Spleen (tissue), 11 donors: ENCODE data around the gene RET. TPM values are rescaled to one million over a fixed set of nuclear protein-coding genes. Genes with fewer than 3 reads are reported as not detected.

Source experiments
- DNase-seq: peaks from one replicate; pipeline ENCODE4 v3.0.0-alpha.2; 2020
- H3K27ac ChIP-seq, 8 donors: fragments of 200-600 bp; sonication (generic) in 7 of 8; 1 replicate in 4 of 8; 2 replicates in 4 of 8; pipeline versions ENCODE4 v1.5.0 to v1.8.0; 2016 to 2021; ENCODE audit warnings: inconsistent platforms in 4 of 8, mild to moderate bottlenecking in 4 of 8, moderate library complexity in 1 of 8
- H3K27me3 ChIP-seq, 7 donors: fragments of 200-600 bp; sonication (generic) in 6 of 7; replicated peaks in 1 of 7; 1 replicate in 4 of 7; 2 replicates in 3 of 7; pipeline versions ENCODE4 v1.5.0 to v1.8.0; 2016 to 2021; ENCODE audit warnings: inconsistent platforms in 3 of 7, mild to moderate bottlenecking in 1 of 7
- H3K36me3 ChIP-seq, 6 donors: fragments of 200-600 bp; sonication (generic) in 5 of 6; 1 replicate in 4 of 6; 2 replicates in 2 of 6; pipeline versions ENCODE4 v1.5.0 to v1.8.0; 2016 to 2021; ENCODE audit warnings: inconsistent platforms in 2 of 6
- H3K4me1 ChIP-seq, 6 donors: fragments of 200-600 bp; sonication (generic) in 5 of 6; 1 replicate in 3 of 6; 2 replicates in 3 of 6; pipeline versions ENCODE4 v1.5.0 to v1.8.0; 2016 to 2021; ENCODE audit warnings: inconsistent platforms in 3 of 6
- H3K4me3 ChIP-seq, 8 donors: fragments of 200-600 bp; sonication (generic) in 7 of 8; 1 replicate in 4 of 8; 2 replicates in 4 of 8; pipeline versions ENCODE4 v1.5.0 to v1.8.0; 2016 to 2021; ENCODE audit warnings: inconsistent platforms in 4 of 8, mild to moderate bottlenecking in 4 of 8, moderate library complexity in 2 of 8
- H3K9me3 ChIP-seq, 8 donors: fragments of 200-600 bp; sonication (generic) in 7 of 8; 1 replicate in 4 of 8; 2 replicates in 4 of 8; pipeline versions ENCODE4 v1.5.0 to v1.8.0; 2016 to 2021; ENCODE audit warnings: inconsistent platforms in 4 of 8
- CTCF ChIP-seq, 11 experiments: fragments of 200-600 bp in 7 of 11; fragments of 450-650 bp in 4 of 11; sonication (generic) in 4 of 11; IDR thresholded peaks in 8 of 11; conservative IDR thresholded peaks in 3 of 11; 1 replicate in 7 of 11; 2 replicates in 4 of 11; pipeline versions ENCODE4 v1.4.0 to v1.8.0; 2016 to 2021; ENCODE audit warnings: antibody characterized with exemption in 11 of 11, inconsistent platforms in 4 of 11, mild to moderate bottlenecking in 1 of 11
- POLR2A ChIP-seq, 3 donors: fragments of 450-650 bp; IDR thresholded peaks; one replicate each; pipeline ENCODE4 v1.5.1; 2017; ENCODE audit warnings: antibody characterized with exemption in 3 of 3, mild to moderate bottlenecking in 1 of 3
- POLR2AphosphoS5 ChIP-seq, 3 donors: sonication (generic); formaldehyde crosslinking; IDR thresholded peaks; one replicate each; pipeline ENCODE4 v1.5.1; 2017; ENCODE audit warnings: antibody characterized with exemption in 3 of 3
- WGBS, 5 donors: extraction: QIAGEN DNeasy Blood & Tissue Kit in 3 of 5; methylation state at CpG; one replicate each; pipeline versions ENCODE4 v1.1.5 to v1.1.7; 2013 to 2018; 5-methylcytosine and 5-hydroxymethylcytosine counted together
- intact Hi-C: fragments of 100-400 bp; cut with DNase I; formaldehyde crosslinking; loops from one replicate; pipeline ENCODE4 v1.15.0; 2023; ENCODE audit warnings: low total_unique reads
- polyA plus RNA-seq, 3 donors: library from polyadenylated mRNA; stranded (reverse); fragments of 200-250 nt; gene quantifications; one replicate each; pipeline ENCODE4 v1.2.1, GENCODE V29; 2013
- total RNA-seq, 7 donors: library from RNA; depleted of rRNA in 3 of 7; stranded (reverse); fragments of >200 nt in 3 of 7; fragmentation: NEBNext Ultra II Directional in 4 of 7; extraction: Animal tissue kit (Norgen Biotek cat#: 25700) in 4 of 7; gene quantifications; one replicate each; pipeline versions ENCODE4 v1.1.0 to v1.2.1, GENCODE V29; 2016 to 2021
- donor health status: healthy with polysubstance abuse.
- donor health status: DM: no; HTN: no; CAD: no; lungs with moderate emphysema.
- donor health status: DM: no; HTN: no; CAD: no.
- donor health status: Bipolar disorder and iron deficiency.
- donor health status: healthy.
- donor health status: DM: no; HTN: no; CAD: no.
- donor health status: DM: yes; HTN: yes; CAD: no.

The RET gene
- total and polyA plus RNA-seq, 10 donors = 0.02 to 0.54 (median 0.31) TPM; not detected in 2

DNA sequence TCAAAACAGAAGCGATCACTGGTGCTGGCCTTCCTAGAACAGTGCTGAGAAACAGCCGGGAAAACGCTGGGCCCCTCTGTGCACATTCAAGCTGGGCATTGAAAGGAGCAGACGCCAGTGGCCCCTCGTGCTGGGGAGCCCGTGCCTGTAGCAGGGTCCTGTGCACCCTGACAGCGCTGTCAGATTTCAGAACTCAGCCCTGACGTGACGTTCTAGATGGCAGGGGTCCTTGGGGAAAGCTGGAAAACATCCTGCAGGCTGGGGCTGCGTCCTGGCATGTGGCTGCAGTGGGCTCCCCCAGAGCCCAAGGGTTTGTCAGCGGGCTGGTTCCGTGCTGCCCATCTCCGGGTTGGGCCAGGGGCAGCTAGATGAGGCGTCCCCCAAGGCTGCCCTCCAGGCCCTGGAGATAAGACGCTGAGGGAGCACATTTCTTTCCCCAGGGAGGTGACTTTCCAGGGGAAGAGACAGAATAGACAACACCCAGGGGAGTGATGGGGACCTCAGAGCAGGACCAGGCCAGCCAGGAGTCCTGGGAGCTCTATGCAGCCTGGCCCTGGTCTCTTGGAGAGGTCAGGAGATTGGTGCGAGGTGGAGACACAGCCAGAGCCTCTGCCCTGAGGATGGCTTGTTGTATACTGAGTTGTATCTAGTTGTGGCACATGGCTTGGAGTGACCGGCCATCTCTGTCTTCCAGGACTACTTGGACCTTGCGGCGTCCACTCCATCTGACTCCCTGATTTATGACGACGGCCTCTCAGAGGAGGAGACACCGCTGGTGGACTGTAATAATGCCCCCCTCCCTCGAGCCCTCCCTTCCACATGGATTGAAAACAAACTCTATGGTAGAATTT is 49.2 kb downstream of the RET start:
- Histone ChIP-seq H3K27ac (peak overlapping the region in 1 of 8 donors; percentile 64), H3K4me3 (no peak overlapping the region), H3K27me3 (no peaks in the 10 kb centered on the region), H3K4me1 (peaks cover 9 to 47% (median 14%) of the 10 kb centered on the region in 6 donors), H3K9me3 (no peaks in the 10 kb centered on the region), H3K36me3 (no peaks in the 10 kb centered on the region)
- 87 to 92% (median 88%) methylated on average over 15 to 23 of the region's 23 CpGs for WGBS, 5 donors
- peak; percentile 69 for DNase-seq
- intact Hi-C loops = no loop called here
- TF ChIP-seq POLR2AphosphoS5 (IDR thresholded peaks at IDR 0.05) (no peak), CTCF (IDR thresholded peaks at IDR 0.05 in 8 of 11, conservative IDR thresholded peaks at IDR 0.05 in 3 of 11) (no peak), POLR2A (IDR thresholded peaks at IDR 0.05) (no peak)

DNA sequence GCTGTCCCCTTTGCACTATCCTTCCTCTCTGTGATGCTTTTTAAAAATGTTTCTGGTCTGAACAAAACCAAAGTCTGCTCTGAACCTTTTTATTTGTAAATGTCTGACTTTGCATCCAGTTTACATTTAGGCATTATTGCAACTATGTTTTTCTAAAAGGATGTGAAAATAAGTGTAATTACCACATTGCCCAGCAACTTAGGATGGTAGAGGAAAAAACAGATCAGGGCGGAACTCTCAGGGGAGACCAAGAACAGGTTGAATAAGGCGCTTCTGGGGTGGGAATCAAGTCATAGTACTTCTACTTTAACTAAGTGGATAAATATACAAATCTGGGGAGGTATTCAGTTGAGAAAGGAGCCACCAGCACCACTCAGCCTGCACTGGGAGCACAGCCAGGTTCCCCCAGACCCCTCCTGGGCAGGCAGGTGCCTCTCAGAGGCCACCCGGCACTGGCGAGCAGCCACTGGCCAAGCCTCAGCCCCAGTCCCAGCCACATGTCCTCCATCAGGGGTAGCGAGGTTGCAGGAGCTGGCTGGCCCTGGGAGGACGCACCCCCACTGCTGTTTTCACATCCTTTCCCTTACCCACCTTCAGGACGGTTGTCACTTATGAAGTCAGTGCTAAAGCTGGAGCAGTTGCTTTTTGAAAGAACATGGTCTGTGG is 50.0 kb downstream of the RET start:
- H3K4me3 ChIP-seq = no peak overlapping the region
- peaks cover 4 to 39% (median 9%) of the 10 kb centered on the region in 6 donors for H3K4me1 ChIP-seq
- 51 to 73% (median 67%) methylated on average over 7 of the region's 7 CpGs for WGBS, 5 donors
- no peaks in the 10 kb centered on the region for H3K9me3 ChIP-seq
- peak; percentile 77 for DNase-seq
- no peaks in the 10 kb centered on the region for H3K27me3 ChIP-seq
- peak overlapping the region in 3 of 8 donors; percentile 18 to 64 (median 44) for H3K27ac ChIP-seq
- intact Hi-C loops = no loop called here
- no peak for TF ChIP-seq POLR2AphosphoS5 (IDR thresholded peaks at IDR 0.05)
- H3K36me3 ChIP-seq = no peaks in the 10 kb centered on the region

DNA sequence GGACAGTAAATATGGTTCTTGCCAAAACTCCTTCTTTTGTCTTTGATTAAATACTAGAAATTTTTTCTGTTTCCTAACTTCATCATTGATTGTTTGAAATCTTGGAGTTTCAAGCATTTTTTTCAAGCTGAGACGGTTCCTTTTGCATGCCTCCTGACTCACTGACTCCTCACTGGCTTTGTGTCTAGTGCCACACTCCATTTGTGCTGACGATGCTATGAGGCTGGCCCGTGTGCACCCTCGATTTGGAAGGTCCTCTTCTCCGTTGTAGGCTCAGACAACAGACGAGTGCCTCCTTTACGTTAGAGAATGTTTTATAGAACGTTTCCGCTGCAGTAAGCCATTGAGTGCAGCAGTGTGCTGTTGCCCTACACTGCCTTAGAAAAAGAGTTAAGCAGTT is 50.6 kb downstream of the RET start:
- Histone ChIP-seq H3K4me1 (peaks cover 3 to 34% (median 9%) of the 10 kb centered on the region in 6 donors), H3K4me3 (no peak overlapping the region), H3K27me3 (no peaks in the 10 kb centered on the region), H3K9me3 (no peaks in the 10 kb centered on the region), H3K36me3 (no peaks in the 10 kb centered on the region), H3K27ac (peak overlapping the region in 2 of 8 donors; percentile 44 to 64)
- intact Hi-C loops = no loop called here
- DNase-seq = no peak
- 84 to 95% (median 87%) methylated on average over 9 of the region's 9 CpGs for WGBS, 5 donors
- no peak for TF ChIP-seq POLR2AphosphoS5 (IDR thresholded peaks at IDR 0.05)

DNA sequence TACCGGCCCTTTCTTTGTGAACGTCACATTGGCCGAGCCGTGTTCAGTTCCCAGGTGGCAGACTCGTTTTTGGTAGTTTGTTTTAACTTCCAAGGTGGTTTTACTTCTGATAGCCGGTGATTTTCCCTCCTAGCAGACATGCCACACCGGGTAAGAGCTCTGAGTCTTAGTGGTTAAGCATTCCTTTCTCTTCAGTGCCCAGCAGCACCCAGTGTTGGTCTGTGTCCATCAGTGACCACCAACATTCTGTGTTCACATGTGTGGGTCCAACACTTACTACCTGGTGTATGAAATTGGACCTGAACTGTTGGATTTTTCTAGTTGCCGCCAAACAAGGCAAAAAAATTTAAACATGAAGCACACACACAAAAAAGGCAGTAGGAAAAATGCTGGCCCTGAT is 51.5 kb downstream of the RET start:
- H3K27me3 ChIP-seq = no peaks in the 10 kb centered on the region
- H3K4me3 ChIP-seq = no peak overlapping the region
- H3K4me1 ChIP-seq = peaks cover 3 to 34% (median 9%) of the 10 kb centered on the region in 6 donors
- H3K27ac ChIP-seq = peak overlapping the region in 5 of 8 donors; percentile 22 to 80 (median 73)
- H3K9me3 ChIP-seq = no peaks in the 10 kb centered on the region
- intact Hi-C loops = no loop called here
- no peak for TF ChIP-seq POLR2A (IDR thresholded peaks at IDR 0.05)
- TF ChIP-seq POLR2AphosphoS5 (IDR thresholded peaks at IDR 0.05) = no peak
- no peak for TF ChIP-seq CTCF (IDR thresholded peaks at IDR 0.05 in 8 of 11, conservative IDR thresholded peaks at IDR 0.05 in 3 of 11)
- no peak for DNase-seq
- no peaks in the 10 kb centered on the region for H3K36me3 ChIP-seq
- WGBS, 5 donors = 84 to 91% (median 86%) methylated on average over 8 of the region's 8 CpGs
